ENCODE measurements around the gene MAMDC2. TPM values are rescaled to one million over a fixed set of nuclear protein-coding genes. Genes with fewer than 3 reads are reported as not detected.

Gene MAMDC2
- total RNA-seq, 2 donors from 2014 or later = 0.44 to 1.4 TPM

DNA sequence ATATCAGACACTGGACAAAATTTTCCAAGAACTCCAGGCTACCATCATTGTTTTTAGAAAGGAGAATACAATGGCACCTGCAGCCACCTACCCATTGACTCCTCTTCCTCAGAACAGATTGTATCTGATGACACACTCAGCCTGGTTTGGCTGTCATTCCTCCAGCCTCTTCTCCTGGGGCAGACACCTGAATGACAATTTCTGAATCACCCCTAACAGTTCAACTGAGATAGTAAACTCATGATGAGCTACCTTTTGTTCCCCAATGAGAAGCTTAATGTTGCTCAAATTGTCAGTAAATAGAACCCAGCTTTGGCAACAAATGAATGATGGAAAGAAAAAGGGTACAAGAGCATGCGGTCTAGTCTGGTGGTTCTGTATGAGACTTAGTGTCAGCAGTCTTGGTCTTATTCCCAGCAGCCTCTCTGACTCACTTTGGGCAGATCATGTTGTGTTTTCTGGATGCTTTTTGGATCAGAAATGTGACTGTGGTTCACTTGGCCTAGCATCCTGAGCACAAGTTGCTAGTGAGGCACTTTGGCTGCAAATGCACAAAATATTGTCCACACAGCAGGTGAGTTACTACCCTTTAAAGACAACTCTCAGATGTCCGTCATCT is 78.3 kb downstream of the MAMDC2 start:
- H3K27ac ChIP-seq (ENCODE audit: low read depth, low read length) = no peak overlapping the region
- no peaks in the 10 kb centered on the region for H3K4me1 ChIP-seq (ENCODE audit: control insufficient read depth, insufficient read depth, low read length)
- DNase-seq = no peak
- WGBS, 2 experiments (ENCODE audit: insufficient coverage in 1 of 2, insufficient read length in 1 of 2) = 33 to 47% methylated on average over 2 of the region's 2 CpGs
- no peaks in the 10 kb centered on the region for H3K9me3 ChIP-seq (ENCODE audit: control insufficient read depth, low read length)
- H3K36me3 ChIP-seq (ENCODE audit: control insufficient read depth, insufficient read depth, low read length) = no peaks in the 10 kb centered on the region
- Mint-ChIP-seq H3K4me3 (no peak overlapping the region), H3K4me1 (peaks cover 10% of the 10 kb centered on the region), H3K36me3 (ENCODE audit: low read depth) (no peaks in the 10 kb centered on the region), H3K9me3 (no peaks in the 10 kb centered on the region), H3K27ac (no peak overlapping the region), H3K27me3 (ENCODE audit: insufficient read depth) (no peaks in the 10 kb centered on the region)
- no peaks in the 10 kb centered on the region for H3K27me3 ChIP-seq (ENCODE audit: control insufficient read depth, insufficient read depth, low read length, poor library complexity, severe bottlenecking)
- no peak overlapping the region for H3K9ac ChIP-seq (ENCODE audit: extremely low read depth, low read length, poor library complexity, severe bottlenecking)
- TF ChIP-seq, protein P1, sequence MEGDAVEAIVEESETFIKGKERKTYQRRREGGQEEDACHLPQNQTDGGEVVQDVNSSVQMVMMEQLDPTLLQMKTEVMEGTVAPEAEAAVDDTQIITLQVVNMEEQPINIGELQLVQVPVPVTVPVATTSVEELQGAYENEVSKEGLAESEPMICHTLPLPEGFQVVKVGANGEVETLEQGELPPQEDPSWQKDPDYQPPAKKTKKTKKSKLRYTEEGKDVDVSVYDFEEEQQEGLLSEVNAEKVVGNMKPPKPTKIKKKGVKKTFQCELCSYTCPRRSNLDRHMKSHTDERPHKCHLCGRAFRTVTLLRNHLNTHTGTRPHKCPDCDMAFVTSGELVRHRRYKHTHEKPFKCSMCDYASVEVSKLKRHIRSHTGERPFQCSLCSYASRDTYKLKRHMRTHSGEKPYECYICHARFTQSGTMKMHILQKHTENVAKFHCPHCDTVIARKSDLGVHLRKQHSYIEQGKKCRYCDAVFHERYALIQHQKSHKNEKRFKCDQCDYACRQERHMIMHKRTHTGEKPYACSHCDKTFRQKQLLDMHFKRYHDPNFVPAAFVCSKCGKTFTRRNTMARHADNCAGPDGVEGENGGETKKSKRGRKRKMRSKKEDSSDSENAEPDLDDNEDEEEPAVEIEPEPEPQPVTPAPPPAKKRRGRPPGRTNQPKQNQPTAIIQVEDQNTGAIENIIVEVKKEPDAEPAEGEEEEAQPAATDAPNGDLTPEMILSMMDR (conservative IDR thresholded peaks at IDR 0.05) = no peak
- no peak overlapping the region for H3K4me3 ChIP-seq (ENCODE audit: low read length)

DNA sequence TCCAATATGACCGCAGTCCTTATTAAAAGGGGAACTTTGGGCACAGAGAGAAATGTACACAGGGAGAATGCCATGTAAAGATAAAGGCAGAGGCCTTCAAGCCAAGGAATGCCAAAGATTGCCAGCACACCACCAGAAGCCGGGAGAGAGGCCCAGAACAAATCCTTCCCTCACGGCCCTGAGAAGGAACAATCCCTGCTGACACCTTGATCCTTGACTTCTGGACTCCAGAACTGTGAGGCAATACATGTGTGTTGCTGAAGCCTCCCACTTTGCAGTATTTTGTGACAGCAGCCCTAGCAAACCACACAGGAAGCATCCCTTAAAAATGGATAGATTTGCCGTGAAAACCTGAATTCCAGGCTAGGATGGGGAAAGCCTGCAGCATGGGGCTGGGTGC is 80.0 kb downstream of the MAMDC2 start:
- Histone ChIP-seq H3K9ac (ENCODE audit: extremely low read depth, low read length, poor library complexity, severe bottlenecking) (no peak overlapping the region), H3K4me1 (ENCODE audit: control insufficient read depth, insufficient read depth, low read length) (peaks cover 3% of the 10 kb centered on the region), H3K27ac (ENCODE audit: low read depth, low read length) (no peak overlapping the region), H3K36me3 (ENCODE audit: control insufficient read depth, insufficient read depth, low read length) (no peaks in the 10 kb centered on the region), H3K9me3 (ENCODE audit: control insufficient read depth, low read length) (no peaks in the 10 kb centered on the region), H3K27me3 (ENCODE audit: control insufficient read depth, insufficient read depth, low read length, poor library complexity, severe bottlenecking) (no peaks in the 10 kb centered on the region), H3K4me3 (ENCODE audit: low read length) (no peak overlapping the region)
- no peak for DNase-seq
- TF ChIP-seq, protein P1 (conservative IDR thresholded peaks at IDR 0.05) = no peak
- no peak overlapping the region for H3K27ac Mint-ChIP-seq
- WGBS, 2 experiments (ENCODE audit: insufficient coverage in 1 of 2, insufficient read length in 1 of 2) = 96 to 100% methylated on average over 3 to 4 of the region's 4 CpGs
- no peak overlapping the region for H3K4me3 Mint-ChIP-seq
- H3K27me3 Mint-ChIP-seq (ENCODE audit: insufficient read depth) = no peaks in the 10 kb centered on the region
- H3K4me1 Mint-ChIP-seq = peaks cover 19% of the 10 kb centered on the region
- no peaks in the 10 kb centered on the region for H3K36me3 Mint-ChIP-seq (ENCODE audit: low read depth)
- H3K9me3 Mint-ChIP-seq = no peaks in the 10 kb centered on the region

DNA sequence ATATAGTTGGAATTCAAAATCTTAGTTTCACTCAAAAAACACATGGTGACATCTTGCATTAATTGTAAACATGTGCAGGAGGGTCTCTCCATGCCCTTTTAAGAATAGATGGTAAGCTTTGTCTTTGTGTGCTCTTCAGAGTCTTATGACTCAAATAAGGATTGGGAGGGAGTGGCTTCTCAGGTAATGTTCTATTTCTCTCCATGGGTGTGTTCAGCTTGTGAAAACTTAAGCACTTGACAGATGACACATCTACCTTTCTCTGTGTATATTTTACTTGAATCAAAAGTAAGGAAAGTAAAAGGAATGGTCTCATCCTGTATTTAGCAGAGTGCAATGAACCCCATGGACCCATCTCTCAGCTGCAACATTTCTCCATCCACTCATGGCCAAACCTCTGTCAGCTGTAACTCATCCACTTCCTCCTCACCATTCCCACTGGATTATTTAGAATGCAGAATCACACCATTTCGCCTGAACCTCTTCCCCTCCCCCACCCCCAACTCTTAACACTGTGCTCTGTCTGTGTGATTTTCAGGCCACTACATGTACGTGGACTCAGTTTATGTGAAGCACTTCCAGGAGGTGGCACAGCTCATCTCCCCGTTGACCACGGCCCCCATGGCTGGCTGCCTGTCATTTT is 82.1 kb downstream of the MAMDC2 start:
- Histone ChIP-seq H3K9me3 (ENCODE audit: control insufficient read depth, low read length) (no peaks in the 10 kb centered on the region), H3K36me3 (ENCODE audit: control insufficient read depth, insufficient read depth, low read length) (no peaks in the 10 kb centered on the region), H3K4me1 (ENCODE audit: control insufficient read depth, insufficient read depth, low read length) (peaks cover 3% of the 10 kb centered on the region), H3K27ac (ENCODE audit: low read depth, low read length) (no peak overlapping the region), H3K27me3 (ENCODE audit: control insufficient read depth, insufficient read depth, low read length, poor library complexity, severe bottlenecking) (no peaks in the 10 kb centered on the region), H3K4me3 (ENCODE audit: low read length) (no peak overlapping the region), H3K9ac (ENCODE audit: extremely low read depth, low read length, poor library complexity, severe bottlenecking) (no peak overlapping the region)
- no peak for DNase-seq
- Mint-ChIP-seq H3K4me1 (peaks cover 14% of the 10 kb centered on the region), H3K36me3 (ENCODE audit: low read depth) (peaks cover 2% of the 10 kb centered on the region), H3K27ac (no peak overlapping the region), H3K27me3 (ENCODE audit: insufficient read depth) (no peaks in the 10 kb centered on the region), H3K9me3 (no peaks in the 10 kb centered on the region), H3K4me3 (no peak overlapping the region)
- TF ChIP-seq, protein P1 (conservative IDR thresholded peaks at IDR 0.05) = no peak
- 86 to 91% methylated on average over 4 of the region's 4 CpGs for WGBS, 2 experiments (ENCODE audit: insufficient coverage in 1 of 2, insufficient read length in 1 of 2)
